NOMO-1 treated with DMSO at 0.1 percent for 48 hours (cell line): ENCODE measurements around the gene SPDEF.

Source experiments
- DNase-seq: peaks from one replicate; lab custom pipeline; 2025; ENCODE audit not compliant: unreplicated experiment; lab: John Stamatoyannopoulos, UW

Gene SPDEF

GRCh38 chr6:34583861-34584604 lies 27.9 kb upstream of the SPDEF start:
- no peak for DNase-seq

GRCh38 chr6:34583461-34583860 lies 27.3 kb upstream of the SPDEF start:
- DNase-seq, result no peak

- no peak for DNase-seq
Measured at GRCh38 chr6:34581561-34581920, 25.4 kb upstream of the SPDEF start.

GRCh38 chr6:34580707-34581560 lies 24.8 kb upstream of the SPDEF start:
- no peak for DNase-seq

- no peak for DNase-seq
Measured at GRCh38 chr6:34578445-34579262, 22.5 kb upstream of the SPDEF start.

GRCh38 chr6:34576286-34576955 lies 20.3 kb upstream of the SPDEF start:
- DNase-seq, result peak; percentile 38

GRCh38 chr6:34575326-34575725 lies 19.2 kb upstream of the SPDEF start:
- DNase-seq, result no peak

- no peak for DNase-seq
Measured at GRCh38 chr6:34574647-34575293, 18.6 kb upstream of the SPDEF start.

- DNase-seq, result no peak
Measured at GRCh38 chr6:34573567-34574183, 17.5 kb upstream of the SPDEF start.

- DNase-seq, result no peak
Measured at GRCh38 chr6:34572585-34572984, 16.5 kb upstream of the SPDEF start.

GRCh38 chr6:34572021-34572420 lies 15.9 kb upstream of the SPDEF start:
- DNase-seq, result no peak

GRCh38 chr6:34571388-34571787 lies 15.3 kb upstream of the SPDEF start:
- DNase-seq, result no peak

GRCh38 chr6:34570066-34570833 lies 14.1 kb upstream of the SPDEF start:
- no peak for DNase-seq

- DNase-seq, result no peak
Measured at GRCh38 chr6:34569361-34569973, 13.3 kb upstream of the SPDEF start.

- no peak for DNase-seq
Measured at GRCh38 chr6:34568341-34569201, 12.4 kb upstream of the SPDEF start.

GRCh38 chr6:34566830-34567546 lies 10.9 kb upstream of the SPDEF start:
- DNase-seq, result no peak

GRCh38 chr6:34565722-34566137 lies 9.6 kb upstream of the SPDEF start:
- no peak for DNase-seq
